ENCODE data around the gene TMEM164. TPM values are rescaled to one million over a fixed set of nuclear protein-coding genes. Genes with fewer than 3 reads are reported as not detected.

Gene TMEM164
- total and polyA plus RNA-seq, 2 experiments from 2014 or later, result 3.4 to 17.2 TPM

DNA sequence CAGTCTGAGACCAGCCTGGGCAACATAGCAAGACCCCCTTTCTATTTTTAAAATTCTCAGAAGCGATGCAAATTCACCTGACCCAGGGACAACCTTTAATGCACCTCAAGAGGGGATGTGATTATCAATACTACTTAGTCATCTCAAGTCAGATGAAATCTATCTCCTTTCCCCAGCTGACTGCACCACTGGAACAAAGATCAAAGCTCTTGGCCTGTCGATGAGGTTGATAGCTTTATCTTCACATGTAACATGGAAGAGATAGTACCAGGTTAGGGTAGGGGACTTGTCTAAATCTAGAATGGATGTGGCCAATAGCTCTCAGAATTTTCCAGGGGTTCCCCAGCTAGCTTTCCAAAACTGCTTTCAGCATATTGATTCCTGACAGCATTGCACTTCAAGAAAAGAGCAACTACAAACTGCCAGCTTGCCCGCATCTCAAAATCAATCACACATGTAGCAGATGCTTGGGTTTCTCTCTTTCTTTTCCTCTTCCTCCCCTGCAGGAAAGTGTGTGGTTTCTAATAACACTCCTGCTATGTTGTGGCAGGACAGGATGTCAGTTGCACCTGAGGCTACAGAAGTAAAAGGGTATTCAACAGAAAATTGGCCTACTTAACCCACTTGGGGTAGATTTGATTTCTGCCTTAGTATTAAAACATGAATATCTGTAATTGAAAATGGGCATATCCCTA is 12.2 kb upstream of the TMEM164 start (continued):
- no peak for TF ChIP-seq NANOG (IDR thresholded peaks at IDR 0.05; ENCODE audit: borderline replicate concordance)
- TF ChIP-seq, protein P1, sequence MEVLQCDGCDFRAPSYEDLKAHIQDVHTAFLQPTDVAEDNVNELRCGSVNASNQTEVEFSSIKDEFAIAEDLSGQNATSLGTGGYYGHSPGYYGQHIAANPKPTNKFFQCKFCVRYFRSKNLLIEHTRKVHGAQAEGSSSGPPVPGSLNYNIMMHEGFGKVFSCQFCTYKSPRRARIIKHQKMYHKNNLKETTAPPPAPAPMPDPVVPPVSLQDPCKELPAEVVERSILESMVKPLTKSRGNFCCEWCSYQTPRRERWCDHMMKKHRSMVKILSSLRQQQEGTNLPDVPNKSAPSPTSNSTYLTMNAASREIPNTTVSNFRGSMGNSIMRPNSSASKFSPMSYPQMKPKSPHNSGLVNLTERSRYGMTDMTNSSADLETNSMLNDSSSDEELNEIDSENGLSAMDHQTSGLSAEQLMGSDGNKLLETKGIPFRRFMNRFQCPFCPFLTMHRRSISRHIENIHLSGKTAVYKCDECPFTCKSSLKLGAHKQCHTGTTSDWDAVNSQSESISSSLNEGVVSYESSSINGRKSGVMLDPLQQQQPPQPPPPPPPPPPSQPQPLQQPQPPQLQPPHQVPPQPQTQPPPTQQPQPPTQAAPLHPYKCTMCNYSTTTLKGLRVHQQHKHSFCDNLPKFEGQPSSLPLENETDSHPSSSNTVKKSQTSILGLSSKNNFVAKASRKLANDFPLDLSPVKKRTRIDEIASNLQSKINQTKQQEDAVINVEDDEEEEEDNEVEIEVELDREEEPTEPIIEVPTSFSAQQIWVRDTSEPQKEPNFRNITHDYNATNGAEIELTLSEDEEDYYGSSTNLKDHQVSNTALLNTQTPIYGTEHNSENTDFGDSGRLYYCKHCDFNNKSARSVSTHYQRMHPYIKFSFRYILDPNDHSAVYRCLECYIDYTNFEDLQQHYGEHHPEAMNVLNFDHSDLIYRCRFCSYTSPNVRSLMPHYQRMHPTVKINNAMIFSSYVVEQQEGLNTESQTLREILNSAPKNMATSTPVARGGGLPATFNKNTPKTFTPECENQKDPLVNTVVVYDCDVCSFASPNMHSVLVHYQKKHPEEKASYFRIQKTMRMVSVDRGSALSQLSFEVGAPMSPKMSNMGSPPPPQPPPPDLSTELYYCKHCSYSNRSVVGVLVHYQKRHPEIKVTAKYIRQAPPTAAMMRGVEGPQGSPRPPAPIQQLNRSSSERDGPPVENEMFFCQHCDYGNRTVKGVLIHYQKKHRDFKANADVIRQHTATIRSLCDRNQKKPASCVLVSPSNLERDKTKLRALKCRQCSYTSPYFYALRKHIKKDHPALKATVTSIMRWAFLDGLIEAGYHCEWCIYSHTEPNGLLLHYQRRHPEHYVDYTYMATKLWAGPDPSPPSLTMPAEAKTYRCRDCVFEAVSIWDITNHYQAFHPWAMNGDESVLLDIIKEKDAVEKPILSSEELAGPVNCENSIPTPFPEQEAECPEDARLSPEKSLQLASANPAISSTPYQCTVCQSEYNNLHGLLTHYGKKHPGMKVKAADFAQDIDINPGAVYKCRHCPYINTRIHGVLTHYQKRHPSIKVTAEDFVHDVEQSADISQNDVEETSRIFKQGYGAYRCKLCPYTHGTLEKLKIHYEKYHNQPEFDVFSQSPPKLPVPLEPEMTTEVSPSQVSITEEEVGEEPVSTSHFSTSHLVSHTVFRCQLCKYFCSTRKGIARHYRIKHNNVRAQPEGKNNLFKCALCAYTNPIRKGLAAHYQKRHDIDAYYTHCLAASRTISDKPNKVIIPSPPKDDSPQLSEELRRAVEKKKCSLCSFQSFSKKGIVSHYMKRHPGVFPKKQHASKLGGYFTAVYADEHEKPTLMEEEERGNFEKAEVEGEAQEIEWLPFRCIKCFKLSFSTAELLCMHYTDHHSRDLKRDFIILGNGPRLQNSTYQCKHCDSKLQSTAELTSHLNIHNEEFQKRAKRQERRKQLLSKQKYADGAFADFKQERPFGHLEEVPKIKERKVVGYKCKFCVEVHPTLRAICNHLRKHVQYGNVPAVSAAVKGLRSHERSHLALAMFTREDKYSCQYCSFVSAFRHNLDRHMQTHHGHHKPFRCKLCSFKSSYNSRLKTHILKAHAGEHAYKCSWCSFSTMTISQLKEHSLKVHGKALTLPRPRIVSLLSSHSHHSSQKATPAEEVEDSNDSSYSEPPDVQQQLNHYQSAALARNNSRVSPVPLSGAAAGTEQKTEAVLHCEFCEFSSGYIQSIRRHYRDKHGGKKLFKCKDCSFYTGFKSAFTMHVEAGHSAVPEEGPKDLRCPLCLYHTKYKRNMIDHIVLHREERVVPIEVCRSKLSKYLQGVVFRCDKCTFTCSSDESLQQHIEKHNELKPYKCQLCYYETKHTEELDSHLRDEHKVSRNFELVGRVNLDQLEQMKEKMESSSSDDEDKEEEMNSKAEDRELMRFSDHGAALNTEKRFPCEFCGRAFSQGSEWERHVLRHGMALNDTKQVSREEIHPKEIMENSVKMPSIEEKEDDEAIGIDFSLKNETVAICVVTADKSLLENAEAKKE (CRISPR knock-in tag; IDR thresholded peaks at IDR 0.05), result no peak

DNA sequence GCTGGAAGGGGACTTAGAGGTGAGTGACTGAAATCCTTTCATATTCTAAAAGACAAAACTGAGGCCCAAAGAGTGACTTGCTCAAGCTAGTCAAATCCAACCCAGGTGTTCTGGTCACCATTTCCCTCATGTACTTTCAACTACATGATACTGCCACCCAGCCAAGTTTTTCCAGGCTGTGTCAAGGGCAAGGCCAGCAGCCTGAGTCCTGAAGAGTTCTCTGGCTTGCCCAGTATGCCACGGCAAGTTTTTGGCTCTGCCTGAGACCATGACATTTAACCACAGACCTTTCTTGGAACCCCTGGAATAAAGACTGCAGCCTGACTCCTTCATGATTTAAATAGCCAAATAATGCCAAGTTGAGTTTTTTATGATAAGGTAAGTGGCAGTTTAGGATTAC is 10.7 kb upstream of the TMEM164 start:
- no peaks in the 10 kb centered on the region for H3K9me2 ChIP-seq (ENCODE audit: insufficient read depth)
- H3K36me3 ChIP-seq (ENCODE audit: insufficient read depth), result no peaks in the 10 kb centered on the region
- no peak overlapping the region for H3K27ac ChIP-seq (ENCODE audit: low read depth)
- no peak overlapping the region for H3K4me3 Mint-ChIP-seq
- peaks cover 2% of the 10 kb centered on the region for H3K27me3 Mint-ChIP-seq (ENCODE audit: insufficient read depth, low read depth, poor library complexity)
- no peak for DNase-seq (ENCODE audit: low spot score)
- no peaks in the 10 kb centered on the region for H3K9me3 Mint-ChIP-seq
- H2AFZ ChIP-seq, result no peak overlapping the region
- no peaks in the 10 kb centered on the region for H3K36me3 Mint-ChIP-seq (ENCODE audit: low read depth)
- no peak overlapping the region for H3K4me3 ChIP-seq
- H3K79me2 ChIP-seq (replicated peaks; ENCODE audit: insufficient read depth), result no peaks in the 10 kb centered on the region
- no peaks in the 10 kb centered on the region for H3K4me1 Mint-ChIP-seq
- H4K20me1 ChIP-seq (replicated peaks; ENCODE audit: insufficient read depth), result no peaks in the 10 kb centered on the region
- TF ChIP-seq, protein P2, sequence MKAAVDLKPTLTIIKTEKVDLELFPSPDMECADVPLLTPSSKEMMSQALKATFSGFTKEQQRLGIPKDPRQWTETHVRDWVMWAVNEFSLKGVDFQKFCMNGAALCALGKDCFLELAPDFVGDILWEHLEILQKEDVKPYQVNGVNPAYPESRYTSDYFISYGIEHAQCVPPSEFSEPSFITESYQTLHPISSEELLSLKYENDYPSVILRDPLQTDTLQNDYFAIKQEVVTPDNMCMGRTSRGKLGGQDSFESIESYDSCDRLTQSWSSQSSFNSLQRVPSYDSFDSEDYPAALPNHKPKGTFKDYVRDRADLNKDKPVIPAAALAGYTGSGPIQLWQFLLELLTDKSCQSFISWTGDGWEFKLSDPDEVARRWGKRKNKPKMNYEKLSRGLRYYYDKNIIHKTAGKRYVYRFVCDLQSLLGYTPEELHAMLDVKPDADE (IDR thresholded peaks at IDR 0.05), result no peak
- no peak for TF ChIP-seq EZH2 (IDR thresholded peaks at IDR 0.05; ENCODE audit: low read depth, unreplicated experiment)
- TF ChIP-seq, protein P1 (CRISPR knock-in tag; IDR thresholded peaks at IDR 0.05), result no peak
- H3K4me2 ChIP-seq, result no peak overlapping the region
- H3K4me1 ChIP-seq (ENCODE audit: insufficient read depth), result no peaks in the 10 kb centered on the region
- ATAC-seq, result no peak
- H3K27ac Mint-ChIP-seq, result no peak overlapping the region
- H3K27me3 ChIP-seq (ENCODE audit: insufficient read depth), result no peaks in the 10 kb centered on the region
- no peaks in the 10 kb centered on the region for H3F3A ChIP-seq (replicated peaks; ENCODE audit: low read depth)
